RCC 7860 (cell line): ENCODE data around the gene HNF4A.

Experiments
- DNase-seq: peaks from one replicate; pipeline ENCODE4 v3.0.0-alpha.2; 2015; ENCODE audit warnings: low spot score
- FAIRE-seq: peaks from 2 replicates; lab custom pipeline; 2012; peaks lifted over from hg19 to GRCh38; lab: Jason Lieb, UNC

The HNF4A gene

DNA sequence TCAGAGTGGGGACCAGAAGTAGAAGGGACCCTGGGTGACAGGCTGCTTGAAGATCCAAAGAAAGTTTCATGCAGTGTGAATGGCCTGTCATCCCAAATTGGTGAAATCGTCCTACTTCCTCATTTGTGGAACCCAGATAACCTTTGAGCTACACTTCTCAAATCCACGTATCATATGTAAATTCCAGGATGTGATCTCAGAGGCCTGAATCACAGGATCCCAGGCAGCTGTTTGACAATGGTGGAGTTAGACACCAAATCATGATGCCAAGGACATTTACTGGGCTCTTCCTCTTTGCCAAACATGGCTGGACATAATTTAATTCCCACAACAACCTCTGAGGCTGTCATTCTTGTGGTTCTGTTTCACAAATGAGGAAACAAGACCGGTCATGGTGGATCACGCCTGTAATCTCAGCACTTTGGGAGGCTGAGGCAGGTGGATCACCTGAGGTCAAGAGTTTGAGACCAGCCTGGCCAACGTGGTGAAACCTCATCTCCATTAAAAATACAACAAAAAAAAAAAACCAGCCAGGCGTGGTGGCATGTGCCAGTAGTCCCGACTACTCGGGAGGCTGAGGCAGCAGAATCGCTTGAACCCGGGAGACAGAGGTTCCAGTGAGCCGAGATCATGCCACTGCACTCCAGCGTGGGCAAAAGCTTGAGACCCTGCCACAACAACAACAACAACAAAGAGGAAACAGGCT, 80.3 kb downstream of the HNF4A start:
- no peak for DNase-seq

DNA sequence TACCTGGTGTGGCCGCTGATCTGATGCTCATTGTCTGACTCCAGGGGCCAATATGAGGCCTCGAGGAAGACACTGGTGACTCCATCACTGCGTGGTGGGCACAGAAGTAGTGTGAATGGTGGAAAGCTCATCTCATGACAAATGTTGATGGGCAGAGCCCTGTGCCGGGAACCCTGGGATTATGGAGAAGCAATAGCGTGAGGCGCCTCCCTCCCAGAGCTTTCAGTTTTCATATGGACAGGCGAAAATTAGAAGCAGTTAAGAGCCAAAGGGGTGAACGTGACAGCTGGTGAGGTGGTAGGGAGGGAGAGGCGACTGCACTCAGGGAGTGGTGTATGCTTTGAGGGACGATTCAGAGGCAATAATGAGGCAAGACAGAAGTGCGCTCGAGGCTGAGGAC, 80.9 kb downstream of the HNF4A start:
- FAIRE-seq: no peak
- no peak for DNase-seq

More for the DNA sequence above, 80.3 kb downstream of the HNF4A start:
- FAIRE-seq: no peak

DNA sequence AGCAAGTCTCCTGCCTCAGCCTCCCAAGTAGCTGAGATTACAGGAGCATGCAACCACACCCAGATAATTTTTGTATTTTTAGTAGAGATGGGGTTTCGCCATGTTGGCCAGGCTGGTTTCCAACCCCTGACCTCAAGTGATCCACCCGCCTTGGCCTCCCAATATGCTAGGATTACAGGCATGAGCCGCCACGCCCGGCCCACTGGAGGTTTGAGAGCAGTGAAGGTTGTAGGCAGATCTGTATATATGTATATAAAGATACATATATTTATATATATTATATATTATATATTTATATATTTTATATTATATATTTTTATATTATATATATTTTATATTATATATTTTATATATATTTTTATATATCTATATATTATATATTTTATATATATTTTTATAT, 82.0 kb downstream of the HNF4A start:
- FAIRE-seq (no peak), DNase-seq (no peak)

DNA sequence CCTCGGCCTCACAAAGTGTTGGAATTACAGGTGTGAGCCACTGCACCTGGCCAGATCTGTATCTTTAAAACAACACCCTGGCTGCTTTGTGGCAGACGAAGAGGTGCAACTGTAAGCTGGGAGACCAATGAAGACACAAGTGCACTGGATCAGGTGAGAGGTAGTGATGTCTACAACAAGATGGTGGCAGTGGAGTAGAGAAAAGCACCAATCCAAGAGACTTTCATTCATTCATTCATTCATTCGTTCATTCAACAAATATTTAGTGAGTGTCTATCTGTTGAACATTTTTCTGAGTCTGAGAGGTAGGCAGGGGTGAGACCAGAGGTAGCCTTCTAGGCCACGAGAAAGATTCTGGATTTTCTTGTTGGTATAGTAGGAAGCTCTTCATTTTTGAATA, 83.3 kb downstream of the HNF4A start:
- DNase-seq: no peak

DNA sequence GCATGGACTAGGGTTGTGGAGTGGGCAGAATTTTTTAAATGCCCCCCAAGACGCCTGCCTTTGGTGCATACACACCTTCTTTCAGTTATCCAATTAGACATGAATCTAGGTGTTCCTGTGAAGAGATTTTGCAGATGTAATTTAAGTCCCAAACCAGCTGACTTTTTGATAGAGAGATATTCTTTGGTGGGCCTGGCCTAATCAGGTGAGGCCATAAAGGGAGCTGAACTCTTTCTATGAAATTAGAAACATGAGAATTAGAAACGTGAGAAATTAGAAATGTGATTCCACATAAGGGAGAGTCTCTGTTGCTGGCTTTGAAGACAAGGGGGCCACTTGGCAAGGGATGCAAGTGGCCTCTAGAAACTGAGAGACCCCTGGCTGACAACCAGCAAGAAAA, 83.8 kb downstream of the HNF4A start:
- no peak for FAIRE-seq

More for the DNA sequence above, 83.3 kb downstream of the HNF4A start:
- FAIRE-seq: no peak

DNA sequence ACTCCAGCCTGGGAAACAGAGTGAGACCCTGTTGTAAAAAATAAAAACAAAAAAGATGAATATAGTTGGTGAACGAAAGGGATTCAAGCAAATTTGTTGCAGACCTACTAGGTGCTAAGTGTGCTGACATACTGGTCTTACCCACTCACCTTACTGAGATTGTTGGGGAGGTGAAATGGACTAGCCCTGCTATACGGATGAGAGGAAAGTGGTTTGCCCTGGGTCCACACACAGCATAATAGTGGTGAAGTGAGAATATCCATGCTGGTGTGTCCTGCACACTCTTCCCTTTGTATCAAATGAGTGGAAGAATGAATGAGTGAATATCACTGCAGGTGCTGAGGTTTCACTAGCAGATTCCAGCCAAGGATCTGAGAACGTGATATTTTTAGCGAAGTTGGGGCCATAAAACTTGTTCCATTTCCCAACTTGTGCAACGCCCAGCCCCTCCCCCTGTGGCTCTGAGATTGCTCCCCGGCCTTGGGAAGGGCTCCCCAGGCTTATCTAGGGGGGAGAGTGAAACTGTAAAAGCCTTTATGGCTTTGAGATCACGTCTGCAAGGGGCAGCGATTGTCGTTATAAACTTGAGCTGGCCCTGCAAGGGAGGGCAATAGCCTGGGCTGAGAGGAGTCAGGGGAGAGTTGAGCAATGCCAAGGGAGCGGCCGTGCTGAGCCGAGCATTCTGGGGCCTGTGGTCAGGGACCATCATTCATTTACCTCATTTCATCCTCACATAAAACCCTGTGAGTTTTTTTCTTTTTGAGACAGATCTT, 87.0 kb downstream of the HNF4A start:
- no peak for DNase-seq
- FAIRE-seq: no peak

More for the DNA sequence above, 83.8 kb downstream of the HNF4A start:
- DNase-seq: no peak

DNA sequence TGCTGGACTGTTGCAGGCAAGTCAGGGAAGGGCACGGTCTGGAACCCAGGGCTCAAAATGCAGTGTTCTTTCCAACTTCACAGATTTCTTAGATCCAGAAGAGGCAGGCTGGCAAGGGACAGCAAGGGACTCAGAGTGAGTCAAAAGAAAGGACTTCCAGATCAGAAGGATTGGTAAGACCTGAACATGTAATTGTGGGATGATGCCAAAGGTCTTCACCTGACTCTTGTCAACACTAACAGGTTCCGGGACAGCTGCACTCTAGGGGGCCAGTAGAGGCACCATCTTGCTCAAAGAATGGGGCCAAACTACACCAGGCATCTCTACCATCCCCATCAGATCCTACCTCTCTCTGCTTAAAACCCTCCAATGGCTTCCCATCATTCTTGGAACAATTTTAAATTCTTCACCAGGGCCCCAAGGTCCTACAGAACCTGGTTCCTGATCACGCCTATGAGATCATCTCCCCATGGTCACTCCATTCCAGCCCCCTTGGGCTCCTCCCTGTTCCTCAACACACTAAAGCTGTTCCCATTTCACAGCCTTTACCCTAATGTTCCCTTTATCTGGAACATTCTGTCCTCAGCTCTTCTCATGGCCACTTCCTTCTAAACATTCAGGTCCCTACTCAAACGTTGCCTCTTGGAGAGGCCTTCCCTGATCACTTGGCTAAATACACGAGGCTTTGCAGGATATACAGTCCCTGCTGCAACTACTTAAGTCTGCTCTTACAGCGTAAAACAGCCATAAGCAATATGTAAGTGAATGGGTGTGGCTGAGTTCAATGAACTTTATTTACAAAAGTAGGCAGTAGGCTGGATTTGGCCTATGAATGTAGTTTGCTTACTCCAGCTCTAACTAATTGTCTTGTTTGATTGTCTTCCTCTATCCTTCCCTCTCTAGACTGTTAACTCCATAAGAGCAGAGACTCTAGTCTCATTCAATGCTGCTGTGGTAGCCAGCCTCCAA, 90.5 kb downstream of the HNF4A start:
- FAIRE-seq: no peak
- no peak for DNase-seq

DNA sequence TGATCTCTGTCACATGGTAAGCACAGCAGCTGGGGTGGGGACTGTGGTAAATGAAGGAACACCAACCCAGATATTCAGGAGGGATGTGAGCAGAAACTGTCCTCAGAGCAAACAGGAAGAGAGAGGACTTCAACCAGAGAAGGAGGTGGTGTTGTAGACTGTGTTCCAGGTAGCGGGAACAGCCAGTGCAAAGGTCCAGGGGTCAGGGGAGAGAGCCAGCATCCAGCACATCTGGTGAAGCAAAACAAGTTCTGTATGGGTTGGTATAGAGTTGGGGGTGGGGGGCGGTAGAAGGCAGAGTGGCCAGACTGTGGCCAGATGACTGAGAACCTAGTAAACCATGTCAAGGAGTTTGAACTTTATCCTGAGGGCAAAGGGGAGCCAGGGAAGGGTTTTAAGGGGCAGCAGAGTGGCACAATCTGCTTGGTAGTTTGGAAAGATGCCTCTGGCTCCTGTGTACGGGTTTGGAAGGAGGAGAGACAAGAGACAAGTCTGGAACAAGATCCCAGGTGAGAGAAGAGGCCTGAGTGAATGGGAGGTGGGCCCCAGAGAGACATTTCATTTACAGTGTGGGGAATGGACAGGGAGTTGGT, 92.4 kb downstream of the HNF4A start:
- DNase-seq (no peak), FAIRE-seq (no peak)

DNA sequence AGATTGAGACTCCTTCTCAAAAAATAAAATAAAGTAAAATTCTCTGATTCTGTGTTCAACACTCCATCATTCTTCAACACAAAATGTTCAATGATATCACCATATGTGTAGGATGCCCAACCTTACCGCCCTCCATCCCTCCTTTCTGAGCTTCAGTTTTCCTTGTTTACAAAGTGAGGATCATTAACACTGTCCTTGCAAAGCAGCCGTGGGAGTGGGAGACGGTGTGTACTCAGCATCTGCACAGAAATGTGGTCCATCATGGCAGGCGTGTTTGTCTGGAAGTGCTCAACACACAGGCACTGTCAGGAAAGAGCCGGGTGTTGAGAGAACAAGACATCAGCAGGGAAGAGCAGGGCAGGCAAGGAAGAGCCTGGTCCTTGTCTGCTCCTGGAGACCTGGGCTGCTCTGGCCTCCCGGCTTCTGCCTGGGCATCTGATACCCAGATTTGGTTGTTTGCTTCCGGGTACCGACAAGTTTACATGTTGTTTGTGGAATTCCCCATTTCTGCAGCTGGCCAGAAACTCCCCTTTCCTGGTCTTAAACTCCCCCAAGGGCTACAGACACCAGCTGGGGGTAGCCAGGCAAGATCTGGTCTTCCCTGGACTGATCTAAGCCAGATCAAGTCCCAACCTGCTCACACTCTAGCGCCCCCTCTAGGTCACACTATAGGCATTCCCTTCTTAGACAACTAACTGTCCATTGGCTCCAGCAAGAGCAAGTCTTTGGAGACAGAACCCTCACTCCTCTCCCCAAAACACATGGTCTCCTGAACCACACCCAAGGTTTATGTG, 93.5 kb downstream of the HNF4A start:
- FAIRE-seq: no peak
- no peak for DNase-seq

DNA sequence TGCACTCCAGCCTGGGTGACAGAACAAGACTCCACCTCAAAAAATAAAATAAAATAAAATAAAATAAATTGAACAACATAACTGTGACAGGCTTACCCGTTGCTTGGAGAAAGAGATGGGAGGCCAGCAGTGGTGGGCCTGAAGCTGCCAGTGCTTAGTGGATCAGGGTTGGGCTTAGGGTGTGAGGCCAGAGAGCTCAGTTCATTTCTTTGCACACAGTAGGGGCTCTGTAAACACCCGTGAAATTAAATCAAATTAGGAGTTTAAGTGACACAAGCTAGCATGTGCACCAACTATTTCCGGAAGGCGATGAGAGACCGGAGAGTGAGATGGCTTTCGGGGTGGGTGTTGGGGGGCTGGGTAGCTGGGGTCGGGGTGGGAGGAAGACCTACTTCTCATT, 94.4 kb downstream of the HNF4A start:
- FAIRE-seq (no peak), DNase-seq (no peak)

DNA sequence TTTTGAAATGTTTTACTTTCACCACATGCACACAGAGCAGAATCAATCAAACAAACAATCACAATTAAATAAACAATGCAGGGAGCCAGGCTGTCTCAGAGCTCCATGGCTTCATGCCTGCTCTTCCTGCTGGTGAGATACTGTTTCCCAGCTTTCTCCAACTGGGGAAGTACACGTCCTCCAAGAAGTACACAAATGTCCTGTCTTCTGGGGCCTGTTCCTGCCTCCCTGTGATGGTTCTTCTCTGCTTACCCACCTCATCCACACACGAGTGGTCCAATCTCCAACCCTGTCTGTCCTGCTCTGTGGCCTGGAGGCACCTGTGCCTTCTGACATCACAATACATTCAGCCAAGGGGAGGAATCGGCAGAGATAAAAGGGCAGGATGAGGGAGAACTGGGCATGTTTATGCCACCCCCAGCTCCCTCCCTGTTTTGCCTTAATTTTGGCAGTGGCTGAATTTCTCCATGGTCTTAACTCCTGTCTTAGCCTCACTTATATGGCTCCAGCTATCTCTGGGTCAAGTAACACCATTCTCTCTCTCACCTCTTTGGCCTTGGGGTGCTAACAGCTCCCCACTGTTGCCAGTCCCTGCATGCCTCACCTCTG, 94.9 kb downstream of the HNF4A start:
- FAIRE-seq (no peak), DNase-seq (no peak)

DNA sequence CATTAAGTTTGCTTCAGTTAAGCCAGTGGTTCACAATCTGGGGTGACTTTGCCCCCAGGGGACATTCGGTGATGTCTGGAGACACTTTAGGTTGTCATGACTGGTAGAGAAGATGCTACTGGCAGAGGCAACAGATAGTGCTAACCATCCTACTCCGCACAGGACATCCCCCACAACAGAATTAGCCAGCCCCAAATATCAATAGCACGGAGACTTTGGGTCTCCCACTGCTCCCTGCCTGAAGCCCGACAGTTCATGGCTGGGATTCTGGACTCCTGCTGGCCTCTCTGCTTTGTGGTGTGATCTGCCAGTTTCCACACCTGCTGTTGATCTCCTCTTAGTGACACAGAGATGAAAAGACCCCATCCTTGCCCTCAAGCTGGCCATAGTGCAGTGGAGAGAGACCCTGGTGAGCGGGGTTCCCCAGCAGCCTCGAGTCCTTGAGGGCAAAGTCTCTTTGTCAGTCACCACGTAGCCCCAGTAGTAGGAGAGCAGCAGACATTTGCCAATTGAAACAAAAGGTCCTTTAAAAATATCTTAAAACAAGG, 95.5 kb downstream of the HNF4A start:
- FAIRE-seq (no peak), DNase-seq (no peak)

DNA sequence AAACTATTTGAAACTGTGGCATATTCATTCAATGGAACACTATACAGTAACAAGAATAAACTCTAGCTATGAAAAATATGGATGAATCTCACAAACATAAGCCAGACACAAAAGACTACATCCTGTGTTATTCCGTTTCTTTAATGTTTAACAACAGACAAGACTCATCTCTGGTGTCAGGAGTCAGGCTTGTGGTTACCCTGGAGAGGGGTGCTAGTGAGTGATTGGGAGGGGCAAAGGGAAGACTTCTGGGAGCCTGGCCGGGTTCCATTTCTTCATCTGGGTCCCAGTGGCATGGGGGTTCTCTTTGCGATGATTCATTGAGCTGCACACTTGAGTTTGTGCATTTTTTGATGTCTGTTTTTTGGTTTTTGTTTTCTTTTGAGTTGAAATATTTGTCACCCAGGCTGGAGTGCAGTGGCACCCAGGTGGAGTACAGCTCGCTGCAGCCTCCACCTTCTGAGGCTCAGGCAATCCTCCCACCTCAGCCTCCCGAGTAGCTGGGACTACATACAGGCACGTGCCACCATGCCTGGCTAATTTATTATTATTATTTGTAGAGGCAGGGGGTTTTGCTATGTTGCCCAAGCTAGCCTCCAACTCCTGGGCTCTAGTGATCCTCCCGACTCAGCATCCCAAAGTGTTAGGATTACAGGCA, 98.9 kb downstream of the HNF4A start:
- DNase-seq: no peak
- no peak for FAIRE-seq

DNA sequence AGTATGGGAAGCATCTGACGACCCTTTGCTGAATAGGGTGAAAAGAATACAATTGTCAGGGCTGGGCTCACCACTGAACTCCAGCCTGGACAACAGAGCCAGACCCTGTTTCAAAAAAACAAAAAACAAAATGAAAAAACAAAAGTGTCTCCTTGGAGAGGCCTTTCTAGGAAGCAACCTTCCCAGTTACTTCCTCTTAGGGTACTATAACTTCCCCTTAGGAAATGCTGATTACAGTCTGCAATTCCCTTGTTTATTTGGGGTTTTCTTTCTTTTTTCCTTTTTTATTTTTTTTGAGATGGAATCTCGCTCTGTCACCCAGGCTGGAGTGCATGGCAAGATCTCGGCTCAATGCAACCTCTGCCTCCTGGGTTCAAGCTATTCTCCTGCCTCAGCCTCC, 99.6 kb downstream of the HNF4A start:
- DNase-seq (no peak), FAIRE-seq (no peak)

DNA sequence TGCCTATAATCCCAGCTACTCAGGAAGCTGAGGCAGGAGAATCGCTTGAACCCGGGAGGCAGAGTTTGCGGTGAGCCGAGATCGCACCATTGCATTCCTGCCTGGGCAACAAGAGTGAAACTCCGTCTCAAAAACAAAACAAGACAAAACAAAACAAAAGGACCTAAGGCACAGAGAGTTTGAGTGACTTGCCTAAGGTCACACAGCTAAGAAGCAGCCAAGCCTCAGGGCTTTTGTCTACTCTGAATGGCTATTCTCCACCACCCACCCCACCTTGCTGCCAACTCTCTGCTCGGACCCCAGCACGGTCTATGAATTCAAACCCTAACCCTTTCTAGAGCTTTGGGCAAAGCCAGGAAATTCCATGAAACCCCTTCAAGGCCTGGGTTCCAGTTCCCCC, 101.1 kb downstream of the HNF4A start:
- FAIRE-seq (no peak), DNase-seq (no peak)

DNA sequence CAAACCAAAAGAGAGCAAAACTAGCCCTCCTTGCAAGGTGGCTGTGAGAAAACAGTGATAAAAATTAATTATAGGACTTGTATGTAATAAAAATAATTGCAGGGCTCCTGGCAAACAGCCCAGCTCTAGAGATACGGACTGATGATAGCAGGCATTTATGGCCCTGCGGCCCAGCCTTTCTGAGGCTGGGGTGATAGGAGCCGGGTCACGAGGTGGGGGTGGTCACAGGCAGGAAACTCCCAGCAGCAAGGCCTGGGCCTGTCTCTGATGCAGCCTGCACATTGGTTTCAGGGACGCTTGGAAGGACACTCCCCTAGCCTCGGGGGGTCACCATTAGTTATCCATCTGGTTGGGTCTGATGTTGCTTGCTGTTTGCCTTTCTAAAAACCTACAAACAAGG, 101.5 kb downstream of the HNF4A start:
- FAIRE-seq (no peak), DNase-seq (no peak)

DNA sequence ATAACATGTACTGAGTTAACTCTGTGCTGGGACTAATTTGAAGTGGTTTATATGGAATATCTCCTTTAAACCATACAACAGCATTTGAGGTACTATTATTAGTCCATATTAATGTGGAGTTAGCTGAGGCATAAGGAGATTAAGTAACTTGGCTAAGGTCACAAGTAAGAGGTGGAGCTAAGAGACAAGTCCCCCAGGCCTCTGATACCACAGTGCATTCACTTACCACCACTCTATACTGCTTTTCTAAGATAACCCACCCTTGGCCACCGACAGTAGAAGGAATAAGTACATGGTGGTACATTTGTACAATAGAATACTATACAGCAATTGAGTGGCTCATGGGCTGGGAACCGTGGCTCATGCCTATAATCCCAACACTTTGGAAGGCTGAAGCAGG, 103.8 kb downstream of the HNF4A start:
- no peak for FAIRE-seq
- DNase-seq: no peak

DNA sequence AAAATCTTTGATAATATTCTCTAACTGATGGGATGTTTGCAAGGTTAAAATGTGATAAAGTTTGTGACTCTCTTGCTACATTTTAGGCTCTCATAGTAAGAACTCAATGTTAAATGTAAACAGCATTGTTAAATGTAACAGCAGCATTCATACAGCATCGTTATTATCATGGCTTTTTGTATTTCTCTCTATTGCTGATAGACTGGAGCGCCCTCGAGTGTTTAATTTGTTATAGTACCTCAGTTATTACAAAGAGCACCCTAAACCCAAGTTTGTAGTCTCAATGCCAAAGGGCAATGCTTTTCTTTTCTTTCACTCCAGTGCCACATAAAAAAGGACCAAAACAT, 105.3 kb downstream of the HNF4A start:
- DNase-seq: peak; percentile 41
- peak; percentile 30 for FAIRE-seq
